Activated T-helper 1 cell treated with anti-CD3 and anti-CD28 coated beads, Interleukin-2, amount 50 U/mL, for 16 hours (primary cell): ENCODE data around the gene DLL1.
"Not testable (repeated sequence)": the region's sequence is repeated elsewhere in the genome, so short reads cannot be mapped to it uniquely, and the experiment has no call there.

Experiments
- DNase-seq, 2 donors: peaks; one replicate each; pipeline ENCODE4 v3.0.0-alpha.2; 2020; ENCODE audit warnings: low read depth in 1 of 2, low spot score in 1 of 2

DLL1 gene, protein sequence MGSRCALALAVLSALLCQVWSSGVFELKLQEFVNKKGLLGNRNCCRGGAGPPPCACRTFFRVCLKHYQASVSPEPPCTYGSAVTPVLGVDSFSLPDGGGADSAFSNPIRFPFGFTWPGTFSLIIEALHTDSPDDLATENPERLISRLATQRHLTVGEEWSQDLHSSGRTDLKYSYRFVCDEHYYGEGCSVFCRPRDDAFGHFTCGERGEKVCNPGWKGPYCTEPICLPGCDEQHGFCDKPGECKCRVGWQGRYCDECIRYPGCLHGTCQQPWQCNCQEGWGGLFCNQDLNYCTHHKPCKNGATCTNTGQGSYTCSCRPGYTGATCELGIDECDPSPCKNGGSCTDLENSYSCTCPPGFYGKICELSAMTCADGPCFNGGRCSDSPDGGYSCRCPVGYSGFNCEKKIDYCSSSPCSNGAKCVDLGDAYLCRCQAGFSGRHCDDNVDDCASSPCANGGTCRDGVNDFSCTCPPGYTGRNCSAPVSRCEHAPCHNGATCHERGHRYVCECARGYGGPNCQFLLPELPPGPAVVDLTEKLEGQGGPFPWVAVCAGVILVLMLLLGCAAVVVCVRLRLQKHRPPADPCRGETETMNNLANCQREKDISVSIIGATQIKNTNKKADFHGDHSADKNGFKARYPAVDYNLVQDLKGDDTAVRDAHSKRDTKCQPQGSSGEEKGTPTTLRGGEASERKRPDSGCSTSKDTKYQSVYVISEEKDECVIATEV

DNA sequence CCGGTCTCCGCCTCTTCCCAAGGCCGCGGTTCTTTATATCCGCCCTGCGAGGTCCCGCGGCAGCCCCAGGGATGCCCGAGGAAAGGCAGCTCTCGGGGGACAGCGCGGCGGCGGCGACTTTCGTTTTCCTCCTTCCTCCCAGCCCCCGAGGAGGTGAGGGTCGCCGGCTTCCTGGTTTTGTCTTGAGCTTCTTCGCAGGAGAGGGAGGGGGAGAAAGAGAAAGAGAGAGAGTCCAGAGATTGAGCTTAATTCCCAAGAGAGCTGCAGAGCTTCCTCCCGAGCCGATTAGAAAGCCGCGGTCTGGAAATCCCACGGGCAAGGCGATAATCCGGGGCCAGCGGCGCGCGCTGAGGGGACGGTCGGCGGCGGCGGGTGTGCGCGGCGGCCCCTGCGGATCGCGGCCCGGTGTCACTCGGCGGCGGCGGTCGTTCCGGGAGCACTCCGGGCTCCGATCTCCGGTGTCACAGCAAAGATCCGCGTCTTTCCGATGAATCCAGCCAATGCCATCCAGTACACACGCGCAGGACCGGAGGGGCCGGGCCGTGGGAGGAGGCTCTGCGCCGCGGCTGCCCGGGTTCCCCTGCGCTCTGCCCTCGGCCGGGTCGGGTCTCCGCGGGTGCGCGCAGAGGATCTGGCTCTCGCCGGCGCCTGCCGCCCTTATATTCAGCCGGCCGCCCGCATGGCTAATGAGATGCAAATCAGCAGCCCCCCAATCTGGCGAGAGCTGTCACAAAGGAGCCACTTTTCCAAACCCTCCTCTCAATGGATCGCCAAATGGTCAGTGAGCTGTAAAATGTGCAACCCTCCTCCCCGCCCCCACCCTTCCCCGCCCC, at the start of gene DLL1:
DLL1 (minus strand) TSS at position 783 of the 833 bp plus-strand sequence. CDS start 939 bp downstream, outside the sequence.
- DNase-seq = no peak

DNA sequence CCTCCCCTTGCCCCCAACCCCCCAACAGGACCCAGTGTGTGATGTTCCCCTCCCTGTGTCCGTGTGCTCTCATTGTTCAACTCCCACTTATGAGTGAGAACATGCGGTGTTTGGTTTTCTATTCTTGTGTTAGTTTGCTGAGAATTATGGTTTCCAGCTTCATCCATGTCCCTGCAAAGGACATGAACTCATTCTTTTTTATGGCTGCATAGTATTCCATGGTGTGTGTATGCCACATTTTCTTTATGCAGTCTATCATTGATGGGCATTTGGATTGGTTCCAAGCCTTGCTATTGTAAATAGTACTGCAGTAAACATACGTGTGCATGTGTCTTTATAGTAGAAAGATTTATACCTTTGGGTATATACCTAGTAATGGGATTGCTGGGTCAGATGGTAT, 44.3 kb upstream of the DLL1 start:
- DNase-seq = not testable (repeated sequence)

GRCh38 chr6:170329321-170329720, 38.4 kb upstream of the DLL1 start:
- no peak for DNase-seq

DNA sequence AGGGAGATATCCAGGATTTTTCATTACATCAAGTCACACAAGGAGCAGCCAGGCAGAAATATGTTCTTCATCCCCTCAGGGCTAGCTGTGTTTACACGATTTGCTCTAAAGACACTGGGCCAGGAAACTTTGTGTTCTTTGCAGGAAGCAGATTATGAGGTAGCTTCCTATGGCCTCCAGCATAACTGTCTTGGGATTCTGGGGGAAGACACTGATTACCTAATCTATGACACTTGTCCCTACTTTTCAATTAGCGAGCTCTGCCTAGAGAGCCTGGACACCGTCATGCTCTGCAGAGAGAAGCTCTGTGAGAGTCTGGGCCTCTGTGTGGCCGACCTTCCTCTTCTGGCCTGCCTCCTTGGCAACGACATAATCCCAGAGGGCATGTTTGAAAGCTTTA, 26.8 kb upstream of the DLL1 start:
- no peak for DNase-seq

GRCh38 chr6:170317076-170317475, 26.2 kb upstream of the DLL1 start:
- DNase-seq = no peak

- no peak for DNase-seq
Observed at GRCh38 chr6:170316071-170316470, 25.2 kb upstream of the DLL1 start.

DNA sequence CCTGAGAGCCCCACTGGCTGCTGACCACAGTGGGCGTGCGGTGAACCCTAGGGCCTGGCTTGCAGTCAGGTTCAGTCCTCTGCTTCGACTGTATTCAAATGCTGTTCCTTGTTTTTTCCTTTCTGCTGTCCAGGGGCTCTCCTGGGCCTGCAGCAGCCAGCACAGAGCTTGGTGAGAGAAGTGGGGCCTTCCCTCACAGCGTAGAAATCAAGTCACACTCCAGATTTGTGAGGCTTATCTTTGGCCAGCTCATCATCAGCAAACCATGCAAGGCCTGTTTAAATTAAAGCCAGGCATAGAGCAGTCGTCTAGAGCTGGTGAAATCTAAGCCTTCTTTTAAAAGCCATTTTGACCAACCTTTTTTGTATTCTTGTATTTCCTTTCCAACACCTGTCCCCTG, 24.1 kb upstream of the DLL1 start:
- DNase-seq = no peak

DNA sequence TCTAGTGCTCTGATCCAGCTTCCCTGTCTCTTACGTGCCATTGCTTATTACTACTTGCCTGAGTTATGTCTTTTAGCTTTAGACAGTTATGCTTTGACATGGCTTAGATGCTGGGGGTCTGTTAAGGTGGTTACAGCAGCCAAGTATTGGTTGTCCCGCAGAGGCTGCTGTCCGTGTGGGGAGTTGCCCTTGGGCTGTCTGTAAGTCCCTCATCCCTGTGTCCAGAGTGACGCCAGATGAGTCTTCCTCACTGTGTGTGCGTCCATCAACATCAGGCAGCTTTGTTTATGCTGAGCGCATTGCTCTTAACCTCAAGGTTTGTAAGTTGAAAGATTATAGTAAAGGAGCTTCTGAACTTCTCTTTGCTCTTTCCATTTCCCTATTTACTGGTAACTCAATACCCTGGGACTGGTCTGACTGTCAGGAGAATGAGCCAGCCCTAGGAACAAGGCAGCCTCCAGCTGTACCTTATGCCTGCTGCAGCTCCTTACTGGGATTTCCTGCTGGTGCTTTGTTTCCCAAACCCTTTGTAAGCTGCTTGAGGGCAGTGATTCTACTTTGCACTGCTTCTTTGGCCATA, 22.9 kb upstream of the DLL1 start:
- no peak for DNase-seq

DNA sequence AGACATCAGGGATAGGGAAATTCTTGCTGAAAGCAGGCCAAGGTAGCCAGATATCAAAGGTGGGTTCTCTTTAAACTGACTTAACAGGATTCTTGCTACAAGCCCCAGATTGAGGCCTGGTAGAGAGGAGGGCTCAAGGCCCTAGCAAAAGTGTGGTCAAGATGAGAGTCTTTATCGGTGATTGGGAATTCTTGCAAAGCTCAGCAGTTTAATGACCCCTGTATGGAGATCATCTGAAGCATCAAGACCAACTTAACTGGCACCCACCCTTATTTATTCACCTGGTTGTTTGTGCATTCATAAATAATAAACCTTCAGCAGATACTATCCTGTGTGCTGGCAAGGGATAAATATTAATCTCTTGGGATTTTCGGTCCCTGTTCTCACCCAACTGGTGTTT, 22.0 kb upstream of the DLL1 start:
- no peak for DNase-seq

GRCh38 chr6:170311696-170312095, 20.8 kb upstream of the DLL1 start:
- no peak for DNase-seq

DNA sequence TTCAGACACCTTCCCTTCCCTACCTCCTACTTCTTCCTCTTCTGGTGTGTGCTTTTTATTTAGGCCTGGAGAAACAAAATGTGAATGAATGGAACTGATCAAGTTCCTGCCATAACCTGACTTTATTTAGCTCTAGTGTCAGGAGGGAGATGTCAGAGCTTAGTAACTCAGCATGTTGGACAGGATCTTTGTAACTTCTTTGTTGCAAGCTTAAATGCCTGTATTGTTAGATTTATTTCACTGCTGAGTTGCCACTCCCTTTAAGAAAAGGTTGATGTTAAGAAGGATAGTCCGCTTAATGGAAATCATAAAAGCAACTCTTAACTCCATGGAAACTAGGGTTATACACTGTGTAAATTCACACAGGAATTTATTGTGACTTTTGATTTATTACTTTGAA, 17.9 kb upstream of the DLL1 start:
- DNase-seq = no peak

- DNase-seq = no peak
Observed at GRCh38 chr6:170307080-170307545, 16.2 kb upstream of the DLL1 start.

DNA sequence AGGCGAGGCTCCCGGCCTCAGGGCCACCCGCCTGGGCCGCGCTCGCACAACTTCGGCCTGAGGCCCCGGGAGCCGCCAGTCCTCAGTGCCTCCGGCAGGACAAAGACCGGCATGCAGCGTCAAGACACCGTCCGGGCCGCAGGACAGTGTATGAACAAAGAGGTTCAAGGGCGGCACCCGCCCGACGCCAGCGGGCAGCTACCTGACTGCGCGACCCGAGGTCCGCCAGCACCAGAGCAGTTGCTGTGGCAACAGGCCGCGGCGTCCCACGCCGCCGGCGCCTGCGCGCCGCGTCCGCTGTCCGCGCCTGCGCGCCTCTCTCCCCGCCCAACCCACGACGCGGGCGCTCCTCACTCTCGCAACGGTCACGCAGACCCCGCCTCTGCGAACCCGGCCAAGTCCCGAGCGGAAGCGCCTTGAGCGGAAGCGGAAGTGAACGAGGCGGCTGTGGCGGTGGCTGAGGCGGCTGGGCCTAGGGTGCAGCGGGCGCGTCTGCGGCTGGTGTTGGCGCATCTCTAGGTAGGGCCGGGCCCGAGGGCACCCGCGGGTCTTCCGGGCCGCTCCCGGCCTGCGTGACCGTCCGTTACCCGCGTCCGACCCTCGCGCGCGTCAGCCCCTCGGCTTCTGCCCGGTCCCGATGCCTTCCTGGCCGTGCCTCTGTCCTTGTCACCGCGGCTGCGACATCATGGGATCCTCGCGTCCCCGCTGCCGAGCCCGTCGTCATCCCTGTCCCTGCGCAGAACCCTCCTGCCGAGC, 15.6 kb upstream of the DLL1 start, which contains the start of gene FAM120B:
FAM120B (plus strand) TSS at position 435 of the 756 bp plus-strand sequence. CDS start 10,633 bp downstream, outside the sequence.
- DNase-seq = peak; percentile 91 to 95

- no peak for DNase-seq
Observed at GRCh38 chr6:170305805-170306323, 15.0 kb upstream of the DLL1 start.

DNA sequence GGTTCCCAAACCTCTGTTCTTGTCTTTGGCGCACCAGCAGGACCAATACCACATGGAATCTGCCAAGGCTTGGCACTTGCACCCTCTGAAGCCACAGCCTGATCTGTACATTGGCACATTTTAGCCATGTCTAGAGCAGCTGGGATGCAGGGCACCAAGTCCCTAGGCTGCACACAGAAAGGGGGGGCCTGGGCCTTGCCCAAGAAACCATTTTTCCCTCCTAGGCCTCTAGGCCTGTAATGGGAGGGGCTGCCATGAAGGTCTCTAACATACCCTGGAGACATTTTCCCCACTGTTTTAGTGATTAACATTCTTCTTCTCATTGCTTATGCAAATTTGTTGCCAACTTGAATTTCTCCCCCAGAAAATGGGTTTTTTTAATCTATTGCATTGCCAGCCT, 10.3 kb upstream of the DLL1 start:
- DNase-seq = no peak

- DNase-seq = no peak
Observed at GRCh38 chr6:170298688-170299087, 7.8 kb upstream of the DLL1 start.

DNA sequence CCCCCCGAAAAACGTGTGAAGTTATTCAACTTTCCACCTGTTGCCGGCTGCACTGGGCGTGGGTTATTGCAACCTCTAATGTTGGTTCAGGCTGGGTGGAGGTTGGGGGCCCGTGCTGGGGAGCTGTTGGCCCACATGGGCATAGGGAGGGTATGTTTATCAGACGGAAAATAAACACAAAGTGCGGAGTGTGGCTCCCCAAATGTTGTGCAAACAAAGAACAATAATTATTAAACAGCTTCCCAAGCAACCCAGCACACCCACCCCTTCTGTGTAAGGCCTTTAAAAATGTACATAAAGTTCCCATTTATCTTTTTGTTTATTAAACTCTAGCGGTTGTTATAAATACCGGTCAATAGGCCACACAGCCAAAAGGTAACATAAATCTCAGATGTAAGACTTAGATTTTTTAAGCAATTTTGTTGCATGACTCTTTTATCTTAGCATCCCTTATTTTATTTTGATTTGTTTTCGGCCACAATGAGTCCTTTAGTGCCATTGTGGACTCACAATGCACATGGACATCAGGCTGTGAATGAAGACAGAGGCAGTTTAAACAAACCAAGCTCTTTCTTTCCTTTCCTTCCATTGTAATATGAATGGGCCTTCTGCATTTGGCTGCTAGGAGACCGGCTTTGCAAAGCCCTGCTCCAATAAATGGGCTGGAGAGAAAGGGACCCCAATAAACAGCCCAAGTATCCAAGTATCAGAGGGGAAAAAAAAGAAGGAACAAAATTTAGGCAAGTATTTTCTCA, 6.9 kb upstream of the DLL1 start:
- DNase-seq = no peak

GRCh38 chr6:170296746-170297575, 6.1 kb upstream of the DLL1 start:
- no peak for DNase-seq

DNA sequence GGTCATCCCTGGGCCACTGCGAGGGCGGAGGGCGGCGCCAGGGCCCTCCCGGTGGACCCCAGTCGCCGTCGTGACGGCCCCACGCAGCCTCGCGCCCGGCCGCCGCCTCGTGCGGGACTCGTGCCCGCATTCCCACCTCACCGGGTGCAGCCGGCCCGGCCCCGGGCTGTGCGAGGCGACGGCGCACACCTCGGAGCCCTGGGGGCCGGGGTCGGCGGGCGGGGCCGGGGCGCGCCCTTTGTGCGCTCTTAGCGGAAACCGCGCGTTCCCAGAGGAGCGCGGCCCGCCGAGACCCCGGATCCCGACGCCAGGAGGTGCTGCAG, 5.5 kb upstream of the DLL1 start:
- DNase-seq = no peak
